ENCODE measurements around the gene MCRS1. TPM values are rescaled to one million over a fixed set of nuclear protein-coding genes. Genes with fewer than 3 reads are reported as not detected.

MCRS1 gene
- total and polyA plus RNA-seq, 2 experiments from 2014 or later, result 105 to 139 TPM

GRCh38 chr12:49527361-49528130 lies 40.4 kb downstream of the MCRS1 start (continued):
- TF ChIP-seq ZNF462 (CRISPR knock-in tag; IDR thresholded peaks at IDR 0.05), result no peak
- no peak for TF ChIP-seq CREB1 (CRISPR knock-in tag; IDR thresholded peaks at IDR 0.05; ENCODE audit: low read depth)
- TF ChIP-seq EZH2 (IDR thresholded peaks at IDR 0.05; ENCODE audit: low read depth, unreplicated experiment), result no peak
- TF ChIP-seq POLR2AphosphoS5 (IDR thresholded peaks at IDR 0.05; ENCODE audit: low read depth), result no peak
- no peak for TF ChIP-seq JUNB (IDR thresholded peaks at IDR 0.05; ENCODE audit: unreplicated experiment)

GRCh38 chr12:49525942-49526341 lies 42.0 kb downstream of the MCRS1 start:
- Mint-ChIP-seq H3K9me3 (no peaks in the 10 kb centered on the region), H3K4me1 (peaks cover 8% of the 10 kb centered on the region; the same call in 2 of the 3 replicates), H3K36me3 (ENCODE audit: low read depth) (peaks cover 21% of the 10 kb centered on the region), H3K27ac (no peak overlapping the region), H3K4me3 (no peak overlapping the region), H3K27me3 (ENCODE audit: insufficient read depth, low read depth, poor library complexity) (no peaks in the 10 kb centered on the region)
- H3K79me2 ChIP-seq (replicated peaks; ENCODE audit: insufficient read depth), result no peaks in the 10 kb centered on the region
- H3K9me2 ChIP-seq (ENCODE audit: insufficient read depth), result no peaks in the 10 kb centered on the region
- DNase-seq (ENCODE audit: low spot score) (no peak), ATAC-seq (no peak)
- H3K27me3 ChIP-seq (ENCODE audit: insufficient read depth), result no peaks in the 10 kb centered on the region
- H3K4me2 ChIP-seq, result no peak overlapping the region
- H2AFZ ChIP-seq, result no peak overlapping the region
- H3F3A ChIP-seq (replicated peaks; ENCODE audit: low read depth), result no peaks in the 10 kb centered on the region
- H3K4me3 ChIP-seq, result no peak overlapping the region
- peaks cover 6% of the 10 kb centered on the region; the same call in 1 of the 2 replicates for H3K4me1 ChIP-seq (ENCODE audit: insufficient read depth)
- H3K27ac ChIP-seq (ENCODE audit: low read depth), result no peak overlapping the region
- no peaks in the 10 kb centered on the region; the same call in 1 of the 2 replicates for H4K20me1 ChIP-seq (replicated peaks; ENCODE audit: insufficient read depth)
- H3K36me3 ChIP-seq (ENCODE audit: insufficient read depth), result no peaks in the 10 kb centered on the region
- TF ChIP-seq JUNB (IDR thresholded peaks at IDR 0.05; ENCODE audit: unreplicated experiment) (no peak), EZH2phosphoT487 (IDR thresholded peaks at IDR 0.05; ENCODE audit: unreplicated experiment) (no peak), CTCF (conservative IDR thresholded peaks at IDR 0.05; ENCODE audit: low read depth in 2 of 2) (no peak), NANOG (IDR thresholded peaks at IDR 0.05; ENCODE audit: borderline replicate concordance) (no peak), CREB1 (CRISPR knock-in tag; IDR thresholded peaks at IDR 0.05; ENCODE audit: low read depth) (no peak), ETS1 (IDR thresholded peaks at IDR 0.05) (no peak), ZNF114 (CRISPR knock-in tag; IDR thresholded peaks at IDR 0.05) (no peak), EZH2 (IDR thresholded peaks at IDR 0.05; ENCODE audit: low read depth, unreplicated experiment) (no peak), ZNF331 (CRISPR knock-in tag; IDR thresholded peaks at IDR 0.05; ENCODE audit: low read depth) (no peak), REST (IDR thresholded peaks at IDR 0.05; ENCODE audit: unreplicated experiment) (no peak)
